Gastrocnemius medialis (tissue), 4 donors: ENCODE measurements around the gene TECPR2. TPM values are rescaled to one million over a fixed set of nuclear protein-coding genes. Genes with fewer than 3 reads are reported as not detected.

Source experiments
- ATAC-seq, 2 donors: fragments of 150-250 bp; one replicate each; pipeline ENCODE4 v1.9.1; 2016
- DNase-seq, 2 donors: peaks; one replicate each; pipeline ENCODE4 v3.0.0-alpha.2; 2019
- H3K27ac ChIP-seq, 4 donors: fragments of 200-600 bp; sonication (generic); 1 replicate in 1 of 4; 2 replicates in 3 of 4; pipeline ENCODE4 v1.5.1; 2016 to 2018; ENCODE audit warnings: mild to moderate bottlenecking in 2 of 4, moderate library complexity in 1 of 4
- H3K27me3 ChIP-seq, 3 donors: fragments of 200-600 bp; sonication (generic) in 2 of 3; 1 replicate in 1 of 3; 2 replicates in 2 of 3; pipeline versions ENCODE4 v1.5.1 to v1.6.0; 2016 to 2019; ENCODE audit warnings: mild to moderate bottlenecking in 1 of 3, moderate library complexity in 1 of 3
- H3K36me3 ChIP-seq, 2 donors: fragments of 200-600 bp; sonication (generic) in 1 of 2; one replicate each; pipeline ENCODE4 v1.5.1; 2017 to 2018
- H3K4me1 ChIP-seq, 2 donors: fragments of 200-600 bp; sonication (generic) in 1 of 2; one replicate each; pipeline ENCODE4 v1.5.1; 2016 to 2017; ENCODE audit warnings: mild to moderate bottlenecking in 2 of 2
- H3K4me3 ChIP-seq, 4 donors: fragments of 200-600 bp; sonication (generic) in 3 of 4; 1 replicate in 1 of 4; 2 replicates in 3 of 4; pipeline ENCODE4 v1.5.1; 2016 to 2019; ENCODE audit warnings: mild to moderate bottlenecking in 2 of 4
- H3K9me3 ChIP-seq, 3 donors: fragments of 200-600 bp; sonication (generic) in 2 of 3; 1 replicate in 1 of 3; 2 replicates in 2 of 3; pipeline ENCODE4 v1.5.1; 2016 to 2019
- CTCF ChIP-seq, 5 experiments: fragments of 450-650 bp in 3 of 5; fragments of 200-600 bp in 2 of 5; sonication (generic) in 2 of 5; IDR thresholded peaks in 4 of 5; conservative IDR thresholded peaks in 1 of 5; 1 replicate in 4 of 5; 2 replicates in 1 of 5; pipeline ENCODE4 v1.5.1; 2016 to 2019; ENCODE audit warnings: antibody characterized with exemption in 5 of 5, mild to moderate bottlenecking in 3 of 5, moderate library complexity in 3 of 5
- POLR2A ChIP-seq, 2 donors: fragments of 450-650 bp; IDR thresholded peaks; one replicate each; pipeline ENCODE4 v1.6.1; 2017; ENCODE audit warnings: antibody characterized with exemption in 2 of 2, mild to moderate bottlenecking in 2 of 2, moderate library complexity in 2 of 2
- in situ Hi-C, 4 donors: fragments of 200-750 bp; cut with MboI; loops; one replicate each; pipeline versions ENCODE4 v1.15.0 to v1.8.0; 2017; ENCODE audit warnings: low sequenced_read_pairs in 4 of 4
- intact Hi-C: fragments of 100-400 bp; cut with DNase I; formaldehyde crosslinking; loops from one replicate; pipeline ENCODE4 v1.15.1; 2023; ENCODE audit warnings: low total_unique reads
- total RNA-seq, 4 donors: library from RNA; depleted of rRNA; stranded (reverse); fragments of >200 nt; gene quantifications; one replicate each; pipeline versions ENCODE4 v1.1.0 to v1.2.3, GENCODE V29; 2016

Gene TECPR2
- total RNA-seq, 4 donors from 2014 or later = 10.0 to 45.0 (median 20.2) TPM

GRCh38 chr14:102505000-102505619 is 142.4 kb downstream of the TECPR2 start:
- DNase-seq = no peak
- Histone ChIP-seq H3K9me3 (no peaks in the 10 kb centered on the region), H3K4me1 (peaks cover 45 to 65% of the 10 kb centered on the region in 2 donors), H3K27ac (peak overlapping the region; percentile 95 to 99 (median 96)), H3K36me3 (no peaks in the 10 kb centered on the region), H3K4me3 (peak overlapping the region in 1 of 4 donors; percentile 37), H3K27me3 (no peaks in the 10 kb centered on the region)
- intact Hi-C loops (no loop called here), in situ Hi-C loops (loop anchor here in 1 of 4 donors (25.0 kb wide), 1 partner anchor 193 kb away; the partner anchor contains the start of genes MOK and ZNF839)
- no peak for ATAC-seq
- TF ChIP-seq CTCF (IDR thresholded peaks at IDR 0.05 in 4 of 5, conservative IDR thresholded peaks at IDR 0.05 in 1 of 5) (no peak), POLR2A (IDR thresholded peaks at IDR 0.05) (no peak)

DNA sequence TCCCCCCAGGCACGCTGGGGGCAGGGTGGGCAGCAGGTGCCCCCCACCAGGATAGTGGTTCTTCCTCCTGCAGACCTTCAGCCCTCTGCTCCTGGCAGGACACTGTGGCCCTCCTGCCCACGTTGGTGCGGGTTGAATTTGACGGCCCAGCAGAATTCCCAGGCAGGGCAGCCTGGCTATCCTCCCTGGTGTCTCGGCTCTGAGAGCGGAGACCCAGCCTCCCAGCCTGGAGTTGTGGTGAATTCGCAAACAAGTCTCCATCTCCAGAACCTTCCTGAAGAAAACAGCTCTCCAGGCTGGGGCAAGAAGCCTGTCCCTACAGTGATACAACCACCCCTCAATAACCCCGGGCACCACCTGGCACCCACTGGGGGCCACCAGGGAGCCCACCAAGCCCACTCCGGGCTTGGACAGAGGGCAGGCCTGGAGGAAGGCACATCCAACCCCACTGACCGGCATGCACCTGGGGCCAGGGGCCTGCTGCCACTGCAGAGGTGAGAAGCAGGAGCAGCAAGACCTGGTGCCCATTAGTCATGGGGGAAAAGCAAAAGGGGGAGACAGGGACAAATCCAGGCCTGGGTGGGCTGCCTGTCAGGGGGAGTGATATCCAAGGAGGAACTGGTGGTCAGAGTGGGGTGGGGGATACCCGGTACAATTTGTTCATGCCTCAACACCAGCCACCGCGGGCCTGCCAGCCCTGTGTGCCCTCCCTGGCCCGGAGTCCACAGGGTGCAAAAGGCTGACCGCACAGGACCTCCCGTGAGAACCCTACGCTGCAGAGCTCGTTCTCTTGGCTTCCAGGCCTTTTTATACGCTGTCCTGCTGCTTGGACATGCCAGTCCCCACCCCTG is 143.3 kb downstream of the TECPR2 start:
- DNase-seq (no peak), ATAC-seq (no peak)
- Histone ChIP-seq H3K27me3 (no peaks in the 10 kb centered on the region), H3K27ac (peak overlapping the region; percentile 95 to 99 (median 96)), H3K4me3 (peak overlapping the region in 2 of 4 donors; percentile 30 to 37), H3K36me3 (no peaks in the 10 kb centered on the region), H3K4me1 (peaks cover 36 to 64% of the 10 kb centered on the region in 2 donors), H3K9me3 (no peaks in the 10 kb centered on the region)
- in situ Hi-C loops (loop anchor here in 1 of 4 donors (25.0 kb wide), 1 partner anchor 194 kb away; the partner anchor contains the start of genes MOK and ZNF839), intact Hi-C loops (no loop called here)
- no peak for TF ChIP-seq CTCF (IDR thresholded peaks at IDR 0.05 in 4 of 5, conservative IDR thresholded peaks at IDR 0.05 in 1 of 5)

GRCh38 chr14:102506626-102506925 is 143.8 kb downstream of the TECPR2 start:
- TF ChIP-seq POLR2A (IDR thresholded peaks at IDR 0.05) (no peak), CTCF (IDR thresholded peaks at IDR 0.05 in 4 of 5, conservative IDR thresholded peaks at IDR 0.05 in 1 of 5) (no peak)
- Histone ChIP-seq H3K9me3 (no peaks in the 10 kb centered on the region), H3K36me3 (no peaks in the 10 kb centered on the region), H3K27me3 (no peaks in the 10 kb centered on the region), H3K27ac (peak overlapping the region; percentile 95 to 99 (median 96)), H3K4me1 (peaks cover 30 to 58% of the 10 kb centered on the region in 2 donors), H3K4me3 (peak overlapping the region in 2 of 4 donors; percentile 30 to 37)
- in situ Hi-C loops (loop anchor here in 1 of 4 donors (25.0 kb wide), 1 partner anchor 194 kb away; the partner anchor contains the start of genes MOK and ZNF839), intact Hi-C loops (no loop called here)
- DNase-seq = no peak
- no peak for ATAC-seq

GRCh38 chr14:102507081-102507856 is 144.5 kb downstream of the TECPR2 start:
- no peak for DNase-seq
- TF ChIP-seq CTCF (IDR thresholded peaks at IDR 0.05 in 4 of 5, conservative IDR thresholded peaks at IDR 0.05 in 1 of 5) (peak in 1 of 5 experiments; percentile 19), POLR2A (IDR thresholded peaks at IDR 0.05) (no peak)

More at GRCh38 chr14:102507081-102507856, 144.5 kb downstream of the TECPR2 start:
- Histone ChIP-seq H3K36me3 (no peaks in the 10 kb centered on the region), H3K27ac (peak overlapping the region; percentile 95 to 99 (median 96)), H3K4me3 (peak overlapping the region in 1 of 4 donors; percentile 30), H3K27me3 (no peaks in the 10 kb centered on the region), H3K4me1 (peaks cover 24 to 52% of the 10 kb centered on the region in 2 donors), H3K9me3 (no peaks in the 10 kb centered on the region)
- no peak for ATAC-seq
- intact Hi-C loops (no loop called here), in situ Hi-C loops (loop anchor here in 1 of 4 donors (25.0 kb wide), 1 partner anchor 195 kb away; the partner anchor contains the start of genes MOK and ZNF839)
